ENCODE results near the gene NEURL1B.

NEURL1B gene

DNA sequence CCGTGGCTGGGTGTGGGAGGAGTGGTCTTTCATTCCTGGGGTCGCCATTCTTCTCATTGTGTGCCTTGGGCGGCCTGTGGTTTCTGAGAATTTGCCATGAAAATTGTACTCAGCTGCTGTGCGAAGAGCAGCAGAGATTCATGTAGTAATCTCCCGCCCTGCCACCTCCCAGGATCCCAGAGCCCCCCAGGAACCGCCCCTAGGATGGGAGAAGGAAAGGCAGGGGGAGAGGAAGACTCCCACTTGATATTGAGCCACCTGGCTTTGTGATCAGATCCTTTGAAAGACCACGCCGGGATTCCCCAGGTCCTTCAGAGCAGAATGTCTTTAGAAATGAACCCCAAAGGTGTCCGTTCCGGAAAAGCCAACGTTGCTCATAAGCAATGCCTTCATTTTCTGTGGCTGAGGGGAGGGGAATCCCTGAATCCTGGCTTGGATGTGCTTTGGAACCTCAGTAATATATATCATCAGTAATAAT is 27.6 kb downstream of the NEURL1B start:
- TF ChIP-seq, protein P1, sequence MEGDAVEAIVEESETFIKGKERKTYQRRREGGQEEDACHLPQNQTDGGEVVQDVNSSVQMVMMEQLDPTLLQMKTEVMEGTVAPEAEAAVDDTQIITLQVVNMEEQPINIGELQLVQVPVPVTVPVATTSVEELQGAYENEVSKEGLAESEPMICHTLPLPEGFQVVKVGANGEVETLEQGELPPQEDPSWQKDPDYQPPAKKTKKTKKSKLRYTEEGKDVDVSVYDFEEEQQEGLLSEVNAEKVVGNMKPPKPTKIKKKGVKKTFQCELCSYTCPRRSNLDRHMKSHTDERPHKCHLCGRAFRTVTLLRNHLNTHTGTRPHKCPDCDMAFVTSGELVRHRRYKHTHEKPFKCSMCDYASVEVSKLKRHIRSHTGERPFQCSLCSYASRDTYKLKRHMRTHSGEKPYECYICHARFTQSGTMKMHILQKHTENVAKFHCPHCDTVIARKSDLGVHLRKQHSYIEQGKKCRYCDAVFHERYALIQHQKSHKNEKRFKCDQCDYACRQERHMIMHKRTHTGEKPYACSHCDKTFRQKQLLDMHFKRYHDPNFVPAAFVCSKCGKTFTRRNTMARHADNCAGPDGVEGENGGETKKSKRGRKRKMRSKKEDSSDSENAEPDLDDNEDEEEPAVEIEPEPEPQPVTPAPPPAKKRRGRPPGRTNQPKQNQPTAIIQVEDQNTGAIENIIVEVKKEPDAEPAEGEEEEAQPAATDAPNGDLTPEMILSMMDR (IDR thresholded peaks at IDR 0.05; ENCODE audit: control insufficient read depth, extremely low read depth, insufficient read depth): no peak
- H3K4me3 ChIP-seq (ENCODE audit: low read depth, low read length): no peak overlapping the region
- DNase-seq (ENCODE audit: low read depth): no peak

DNA sequence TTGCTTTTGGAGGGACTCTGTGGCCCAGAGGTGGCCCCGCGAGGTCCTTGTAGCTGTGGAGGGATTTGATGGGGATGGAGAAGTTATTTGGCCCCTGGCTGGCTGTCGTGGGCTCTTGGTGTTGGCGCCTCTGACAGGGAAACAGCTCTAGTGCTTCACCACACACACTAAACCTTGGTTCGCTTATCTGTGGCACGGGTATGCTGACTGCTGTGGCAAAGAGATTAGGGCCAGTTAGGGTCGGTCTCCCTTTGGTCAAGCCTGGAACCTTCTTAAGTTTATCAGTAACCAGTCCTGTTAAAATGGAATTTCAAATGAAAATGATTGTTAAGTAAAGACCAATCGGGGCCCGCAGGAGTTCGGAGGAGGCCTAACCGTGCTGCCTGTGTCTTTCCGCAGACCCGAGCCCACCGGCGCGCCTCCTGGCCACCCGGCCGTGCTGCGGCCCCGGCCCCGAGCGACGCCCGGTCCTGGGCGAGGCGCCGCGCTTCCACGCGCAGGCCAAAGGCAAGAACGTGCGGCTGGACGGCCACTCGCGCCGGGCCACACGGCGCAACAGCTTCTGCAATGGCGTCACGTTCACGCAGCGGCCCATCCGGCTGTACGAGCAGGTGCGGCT is 28.4 kb downstream of the NEURL1B start:
- TF ChIP-seq, protein P1 (IDR thresholded peaks at IDR 0.05; ENCODE audit: control insufficient read depth, extremely low read depth, insufficient read depth): no peak
- no peak for DNase-seq (ENCODE audit: low read depth)

DNA sequence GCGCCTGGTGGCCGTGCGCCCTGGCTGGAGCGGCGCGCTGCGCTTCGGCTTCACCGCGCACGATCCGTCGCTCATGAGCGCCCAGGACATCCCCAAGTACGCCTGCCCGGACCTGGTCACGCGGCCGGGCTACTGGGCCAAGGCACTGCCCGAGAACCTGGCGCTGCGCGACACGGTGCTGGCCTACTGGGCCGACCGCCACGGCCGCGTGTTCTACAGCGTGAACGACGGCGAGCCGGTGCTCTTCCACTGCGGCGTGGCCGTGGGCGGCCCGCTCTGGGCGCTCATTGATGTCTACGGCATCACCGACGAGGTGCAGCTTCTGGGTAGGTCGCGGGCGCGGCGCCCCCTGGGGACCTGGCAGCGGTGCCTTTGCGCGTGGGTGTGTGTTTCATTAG is 28.9 kb downstream of the NEURL1B start:
- TF ChIP-seq, protein P1 (IDR thresholded peaks at IDR 0.05; ENCODE audit: control insufficient read depth, extremely low read depth, insufficient read depth): no peak
- no peak for DNase-seq (ENCODE audit: low read depth)
- H3K4me3 ChIP-seq (ENCODE audit: low read depth, low read length): no peak overlapping the region

More for the DNA sequence above, 28.4 kb downstream of the NEURL1B start:
- H3K4me3 ChIP-seq (ENCODE audit: low read depth, low read length): no peak overlapping the region

DNA sequence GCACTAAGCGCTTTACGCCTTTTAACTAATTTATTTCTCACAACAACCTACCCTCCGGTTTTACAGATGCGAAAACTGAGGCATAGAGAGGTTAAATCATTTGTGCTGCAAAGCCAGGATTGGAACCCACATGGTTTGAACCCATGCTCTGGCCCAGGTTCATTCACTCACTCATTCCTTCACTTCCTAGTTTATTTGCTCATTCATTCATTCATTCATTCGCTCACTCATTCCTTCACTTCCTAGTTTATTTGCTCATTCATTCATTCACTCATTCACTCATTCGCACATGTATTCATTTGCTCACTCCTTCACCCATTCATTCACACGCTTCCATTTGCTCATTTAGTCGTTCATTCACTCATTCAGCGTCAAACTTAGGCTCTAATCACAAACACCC is 29.4 kb downstream of the NEURL1B start:
- TF ChIP-seq, protein P1 (IDR thresholded peaks at IDR 0.05; ENCODE audit: control insufficient read depth, extremely low read depth, insufficient read depth): no peak
- H3K4me3 ChIP-seq (ENCODE audit: low read depth, low read length): no peak overlapping the region

DNA sequence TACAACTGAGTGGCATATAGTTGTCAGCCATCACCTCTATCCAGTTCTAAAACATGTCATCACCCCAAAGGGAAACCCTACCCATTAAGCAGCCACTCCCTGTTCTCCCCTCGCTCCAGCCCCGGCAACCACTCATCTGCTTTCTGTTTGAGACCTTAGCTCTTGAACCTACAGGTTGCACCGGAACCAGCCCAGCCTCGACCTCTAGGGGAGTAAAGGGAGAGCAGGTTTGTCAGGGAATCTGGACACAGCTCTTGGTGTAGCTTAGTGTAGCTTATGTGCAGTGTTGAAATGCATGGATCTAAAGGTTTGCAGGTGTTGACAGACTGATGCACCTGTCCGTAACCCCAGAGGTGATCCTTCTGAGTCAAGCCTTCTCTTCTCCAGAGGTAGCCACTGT is 30.0 kb downstream of the NEURL1B start:
- H3K4me3 ChIP-seq (ENCODE audit: low read depth, low read length): no peak overlapping the region
- DNase-seq (ENCODE audit: low read depth): no peak
- TF ChIP-seq, protein P1 (IDR thresholded peaks at IDR 0.05; ENCODE audit: control insufficient read depth, extremely low read depth, insufficient read depth): no peak

More for the DNA sequence above, 29.4 kb downstream of the NEURL1B start:
- no peak for DNase-seq (ENCODE audit: low read depth)

DNA sequence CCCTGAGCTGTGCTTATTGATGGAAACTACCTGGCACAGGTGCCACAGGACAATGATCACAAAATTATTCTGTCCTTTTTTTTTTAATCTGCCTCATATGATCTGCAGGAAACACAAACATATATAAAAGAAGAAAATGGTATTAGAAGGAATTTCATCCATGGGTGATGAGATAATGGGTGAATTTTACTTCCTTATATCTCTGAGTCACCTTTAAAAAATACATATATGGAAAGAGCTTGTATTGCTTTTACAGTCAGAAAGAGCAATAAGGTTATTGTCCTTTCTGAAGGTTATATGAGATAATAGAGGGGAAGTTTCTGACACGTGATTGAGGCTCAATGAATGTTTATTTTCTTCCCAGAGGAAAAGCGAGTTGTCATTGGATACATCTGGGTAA is 31.6 kb downstream of the NEURL1B start:
- no peak for DNase-seq (ENCODE audit: low read depth)
- H3K4me3 ChIP-seq (ENCODE audit: low read depth, low read length): no peak overlapping the region
- TF ChIP-seq, protein P1 (IDR thresholded peaks at IDR 0.05; ENCODE audit: control insufficient read depth, extremely low read depth, insufficient read depth): no peak

DNA sequence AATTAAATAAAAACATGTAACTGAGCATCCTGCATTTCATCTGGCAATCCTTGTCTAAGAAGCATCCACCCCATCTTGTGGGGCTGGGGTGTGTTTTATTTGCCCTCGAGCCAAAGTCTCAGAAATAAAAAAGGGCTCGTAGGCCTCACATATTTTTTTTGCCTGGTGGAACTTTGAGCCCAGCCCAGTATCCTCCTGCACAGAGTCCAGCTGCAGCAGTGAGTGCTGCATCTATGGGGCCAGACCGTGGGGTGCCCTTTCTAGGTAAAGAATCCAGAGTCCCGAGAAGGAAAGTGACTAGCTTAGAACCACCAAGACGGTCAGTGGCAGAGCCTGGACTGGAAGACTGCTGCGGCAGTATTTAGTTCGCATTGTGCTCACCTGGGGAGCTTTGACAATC is 33.1 kb downstream of the NEURL1B start:
- DNase-seq (ENCODE audit: low read depth): no peak
- TF ChIP-seq, protein P1 (IDR thresholded peaks at IDR 0.05; ENCODE audit: control insufficient read depth, extremely low read depth, insufficient read depth): no peak
- no peak overlapping the region for H3K4me3 ChIP-seq (ENCODE audit: low read depth, low read length)

Measured in LNCaP clone FGC (cell line).